OCI-LY1 (cell line): ENCODE measurements around the gene PHF14.

Experiments
- H2AFZ ChIP-seq: fragments of 200-600 bp; sonication (generic), shearing (Covaris generic); 2 replicates; pipeline ENCODE4 v1.6.0; 2014; ENCODE audit warnings: antibody characterized with exemption, mild to moderate bottlenecking, low read length
- H3F3A ChIP-seq: fragments of 200-600 bp; sonication (generic), shearing (Covaris generic); 2 replicates; pipeline ENCODE4 v1.6.0; 2014; ENCODE audit warnings: mild to moderate bottlenecking, antibody characterized with exemption, low read length, moderate library complexity; ENCODE audit not compliant: insufficient read depth
- H3K27ac ChIP-seq: fragments of 200-600 bp; sonication (generic); 2 replicates; pipeline ENCODE4 v1.5.1; 2014; ENCODE audit warnings: low read length, mixed run types, mild to moderate bottlenecking, low read depth; ENCODE audit not compliant: poor library complexity, severe bottlenecking
- H3K27me3 ChIP-seq: fragments of 200-600 bp; sonication (generic); 2 replicates; pipeline ENCODE4 v1.6.0; 2014; ENCODE audit warnings: antibody characterized with exemption, mild to moderate bottlenecking, low read length, moderate library complexity; ENCODE audit not compliant: insufficient read depth
- H3K36me3 ChIP-seq: fragments of 200-600 bp; sonication (generic); 2 replicates; pipeline ENCODE4 v1.6.1; 2014; ENCODE audit warnings: mild to moderate bottlenecking, antibody characterized with exemption, low read length, moderate library complexity, mixed read lengths; ENCODE audit not compliant: insufficient read depth
- H3K4me1 ChIP-seq: fragments of 200-600 bp; sonication (generic); 2 replicates; pipeline ENCODE4 v1.5.1; 2014; ENCODE audit warnings: mild to moderate bottlenecking, low read length, moderate library complexity; ENCODE audit not compliant: insufficient read depth, severe bottlenecking
- H3K4me2 ChIP-seq: fragments of 200-600 bp; sonication (generic), shearing (Covaris generic); 2 replicates; pipeline ENCODE4 v1.6.1; 2014; ENCODE audit warnings: low read length
- H3K4me3 ChIP-seq: fragments of 200-600 bp; sonication (generic); 2 replicates; pipeline ENCODE4 v1.5.1; 2014; ENCODE audit warnings: low read length, low read depth, mild to moderate bottlenecking, mixed read lengths; ENCODE audit not compliant: poor library complexity, severe bottlenecking
- H3K79me2 ChIP-seq: fragments of 200-600 bp; shearing (Covaris generic); 2 replicates; pipeline ENCODE4 v1.6.1; 2016; ENCODE audit warnings: mixed run types, low read length, mixed read lengths; ENCODE audit not compliant: insufficient read depth
- H3K9ac ChIP-seq: fragments of 200-600 bp; sonication (generic), shearing (Covaris generic); 2 replicates; pipeline ENCODE4 v1.6.1; 2014; ENCODE audit warnings: mild to moderate bottlenecking, low read length, mixed read lengths
- H3K9me2 ChIP-seq: fragments of 200-600 bp; sonication (generic), shearing (Covaris generic); 2 replicates; pipeline ENCODE4 v1.6.1; 2014; ENCODE audit warnings: low read depth, mild to moderate bottlenecking, low read length, mixed read lengths
- H3K9me3 ChIP-seq: fragments of 200-600 bp; shearing (Covaris generic); 2 replicates; pipeline ENCODE4 v1.6.1; 2014; ENCODE audit warnings: low read length, mixed read lengths
- H4K20me1 ChIP-seq: fragments of 200-600 bp; sonication (generic), shearing (Covaris generic); 2 replicates; pipeline ENCODE4 v1.6.0; 2016; ENCODE audit warnings: mild to moderate bottlenecking, low read length; ENCODE audit not compliant: insufficient read depth
- CTCF ChIP-seq: fragments of 200-600 bp; sonication (generic), shearing (Covaris generic); IDR thresholded peaks from 2 replicates; pipeline ENCODE4 v1.5.1; 2017; ENCODE audit warnings: mild to moderate bottlenecking, antibody characterized with exemption, low read length, moderate library complexity, mixed read lengths
- EZH2 ChIP-seq: fragments of 200-600 bp; sonication (generic), shearing (Covaris generic); IDR thresholded peaks from 2 replicates; pipeline ENCODE4 v1.8.0; 2017; ENCODE audit warnings: borderline replicate concordance, mixed run types, mild to moderate bottlenecking, antibody characterized with exemption, low read length, moderate library complexity, mixed read lengths

The PHF14 gene

GRCh38 chr7:11172835-11173234 lies 199.2 kb downstream of the PHF14 start:
- Histone ChIP-seq H3K9me2 (no peaks in the 10 kb centered on the region), H3K4me2 (no peak overlapping the region), H3K4me1 (no peaks in the 10 kb centered on the region), H3K4me3 (no peak overlapping the region), H3K79me2 (no peaks in the 10 kb centered on the region), H3K27ac (no peak overlapping the region), H3K9me3 (no peaks in the 10 kb centered on the region), H3F3A (no peaks in the 10 kb centered on the region), H3K36me3 (no peaks in the 10 kb centered on the region), H3K9ac (no peak overlapping the region), H2AFZ (no peak overlapping the region), H4K20me1 (no peaks in the 10 kb centered on the region), H3K27me3 (no peaks in the 10 kb centered on the region)
- TF ChIP-seq EZH2 (no peak), CTCF (no peak)

GRCh38 chr7:11175371-11175770 lies 201.7 kb downstream of the PHF14 start:
- TF ChIP-seq CTCF = no peak
- no peak for TF ChIP-seq EZH2
- Histone ChIP-seq H3K27ac (no peak overlapping the region), H4K20me1 (no peaks in the 10 kb centered on the region), H3K4me3 (no peak overlapping the region), H3K27me3 (no peaks in the 10 kb centered on the region), H3F3A (no peaks in the 10 kb centered on the region; the same call in 1 of the 2 replicates), H3K9me2 (no peaks in the 10 kb centered on the region), H3K79me2 (no peaks in the 10 kb centered on the region), H2AFZ (no peak overlapping the region), H3K36me3 (no peaks in the 10 kb centered on the region), H3K4me2 (no peak overlapping the region), H3K4me1 (no peaks in the 10 kb centered on the region), H3K9me3 (no peaks in the 10 kb centered on the region), H3K9ac (no peak overlapping the region)

GRCh38 chr7:11175887-11176286 lies 202.2 kb downstream of the PHF14 start:
- Histone ChIP-seq H3K4me1 (no peaks in the 10 kb centered on the region), H3F3A (no peaks in the 10 kb centered on the region; the same call in 1 of the 2 replicates), H3K9me2 (no peaks in the 10 kb centered on the region), H3K27me3 (no peaks in the 10 kb centered on the region), H3K27ac (no peak overlapping the region), H3K9me3 (no peaks in the 10 kb centered on the region), H4K20me1 (no peaks in the 10 kb centered on the region), H3K9ac (no peak overlapping the region), H3K4me2 (no peak overlapping the region), H3K4me3 (no peak overlapping the region), H3K36me3 (no peaks in the 10 kb centered on the region), H3K79me2 (no peaks in the 10 kb centered on the region), H2AFZ (no peak overlapping the region)
- TF ChIP-seq CTCF = no peak
- TF ChIP-seq EZH2 = no peak
